Adrenal gland (tissue), 12 donors: ENCODE results near the gene MAPK4. TPM values are rescaled to one million over a fixed set of nuclear protein-coding genes. Genes with fewer than 3 reads are reported as not detected.

ENCODE experiments used
- DNase-seq, 7 donors: peaks; one replicate each; pipeline ENCODE4 v3.0.0-alpha.2; 2019 to 2020
- H3K27ac ChIP-seq, 5 donors: fragments of 200-600 bp; sonication (generic) in 4 of 5; 1 replicate in 3 of 5; 2 replicates in 2 of 5; pipeline versions ENCODE4 v1.5.1 to v1.8.0; 2016 to 2020; ENCODE audit warnings: mild to moderate bottlenecking in 1 of 5
- H3K27me3 ChIP-seq: fragments of 200-600 bp; 2 replicates; pipeline ENCODE4 v1.8.0; 2021
- H3K36me3 ChIP-seq, 2 donors: fragments of 200-600 bp; replicated peaks in 1 of 2; 1 replicate in 1 of 2; 2 replicates in 1 of 2; pipeline versions ENCODE4 v1.5.1 to v1.8.0; 2018 to 2022
- H3K4me1 ChIP-seq, 2 donors: fragments of 200-600 bp; replicated peaks in 1 of 2; 1 replicate in 1 of 2; 2 replicates in 1 of 2; pipeline versions ENCODE4 v1.5.1 to v1.8.0; 2018 to 2021
- H3K4me3 ChIP-seq, 4 donors: fragments of 200-600 bp; sonication (generic) in 3 of 4; one replicate each; pipeline ENCODE4 v1.5.1; 2016 to 2018
- H3K9me3 ChIP-seq, 3 donors: fragments of 200-600 bp; sonication (generic) in 1 of 3; replicated peaks in 1 of 3; 1 replicate in 2 of 3; 2 replicates in 1 of 3; pipeline versions ENCODE4 v1.5.1 to v1.8.0; 2016 to 2021
- POLR2A ChIP-seq, 2 donors: fragments of 450-650 bp; IDR thresholded peaks; one replicate each; pipeline ENCODE4 v1.6.1; 2017; ENCODE audit warnings: antibody characterized with exemption in 2 of 2, mild to moderate bottlenecking in 2 of 2, moderate library complexity in 1 of 2
- WGBS, 4 donors: extraction: QIAGEN DNeasy Blood & Tissue Kit in 2 of 4; methylation state at CpG; one replicate each; pipeline versions ENCODE4 v1.1.5 to v1.1.7; 2013 to 2017; 5-methylcytosine and 5-hydroxymethylcytosine counted together
- intact Hi-C, 2 donors: fragments of 100-400 bp; cut with DNase I; formaldehyde crosslinking; loops; one replicate each; pipeline versions ENCODE4 v1.14.1 to v1.15.0; 2022 to 2023
- polyA plus RNA-seq, 3 donors: library from polyadenylated mRNA; stranded (reverse); fragments of 200-250 nt in 2 of 3; fragments of 350-450 nt in 1 of 3; fragmentation: Illumina TruSeq in 1 of 3; extraction: RNeasy Lipid Tissue Mini Kit (QIAGEN cat#74804) in 1 of 3; gene quantifications; one replicate each; pipeline ENCODE4 v1.2.3, GENCODE V29; 2013 to 2014
- total RNA-seq, 9 donors: library from RNA; depleted of rRNA in 4 of 9; stranded (reverse); fragments of >200 nt in 4 of 9; fragments of 120-200 nt in 1 of 9; fragmentation: NEBNext Ultra II Directional in 1 of 9; extraction: Animal tissue kit (Norgen Biotek cat#: 25700) in 1 of 9; gene quantifications; one replicate each; pipeline versions ENCODE4 v1.1.0 to v1.2.4, GENCODE V29; 2013 to 2023
- TF ChIP-seq, protein P1 (sequence below), 6 experiments: fragments of 450-650 bp in 4 of 6; fragments of 200-600 bp in 2 of 6; sonication (generic) in 1 of 6; IDR thresholded peaks; 1 replicate in 5 of 6; 2 replicates in 1 of 6; pipeline versions ENCODE4 v1.5.1 to v1.8.0; 2016 to 2021; ENCODE audit warnings: antibody characterized with exemption in 6 of 6, mild to moderate bottlenecking in 2 of 6, moderate library complexity in 1 of 6
- donor health status: healthy with polysubstance abuse.
- donor health status: Bipolar disorder and iron deficiency.
- donor health status: DM: yes; HTN: yes; CAD: no.
- donor health status: DM: no; HTN: no; CAD: no.
- donor health status: DM: no; HTN: no; CAD: no.
- donor health status: DM: yes; HTN: yes; CAD: no.

Gene MAPK4
- total and polyA plus RNA-seq, 12 donors = 16.3 to 231 (median 33.9) TPM

DNA sequence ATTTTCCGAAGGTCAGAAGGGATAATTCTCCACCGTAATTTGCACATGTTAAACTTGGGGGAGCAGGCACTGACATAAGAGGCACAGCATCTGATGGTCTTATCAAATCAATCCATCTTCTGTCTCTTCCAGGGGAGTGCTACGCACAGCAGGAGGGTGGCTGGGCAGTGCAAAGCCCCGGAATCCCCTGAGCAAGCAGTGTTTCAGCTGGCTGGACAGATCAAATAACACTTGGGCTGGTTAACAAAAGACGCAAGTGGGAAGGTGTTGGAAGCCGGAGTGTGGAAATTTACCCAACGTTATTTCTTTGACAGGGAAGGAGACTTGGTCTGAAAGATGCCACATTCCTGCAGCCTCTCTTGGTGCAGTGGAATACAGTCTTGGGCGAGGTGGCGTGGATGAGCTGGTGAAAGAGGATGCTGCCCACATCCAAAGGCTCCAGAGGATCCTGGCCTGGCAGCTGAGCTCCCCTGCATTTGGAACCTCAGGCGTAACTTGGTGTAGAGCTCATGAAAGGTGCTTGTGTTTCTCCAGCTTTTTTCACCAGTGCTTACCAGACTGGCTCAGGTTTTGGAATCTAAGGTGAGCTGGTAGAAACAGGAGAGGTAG, 103.0 kb downstream of the MAPK4 start:
- Histone ChIP-seq H3K27me3 (no peaks in the 10 kb centered on the region), H3K36me3 (no peaks in the 10 kb centered on the region), H3K4me1 (peaks cover 9 to 12% of the 10 kb centered on the region in 2 donors), H3K27ac (no peak overlapping the region), H3K4me3 (no peak overlapping the region), H3K9me3 (no peaks in the 10 kb centered on the region)
- 65 to 84% (median 71%) methylated on average over 10 of the region's 10 CpGs for WGBS, 4 donors
- peak in 1 of 7 donors; percentile 27 for DNase-seq
- TF ChIP-seq, protein P1, sequence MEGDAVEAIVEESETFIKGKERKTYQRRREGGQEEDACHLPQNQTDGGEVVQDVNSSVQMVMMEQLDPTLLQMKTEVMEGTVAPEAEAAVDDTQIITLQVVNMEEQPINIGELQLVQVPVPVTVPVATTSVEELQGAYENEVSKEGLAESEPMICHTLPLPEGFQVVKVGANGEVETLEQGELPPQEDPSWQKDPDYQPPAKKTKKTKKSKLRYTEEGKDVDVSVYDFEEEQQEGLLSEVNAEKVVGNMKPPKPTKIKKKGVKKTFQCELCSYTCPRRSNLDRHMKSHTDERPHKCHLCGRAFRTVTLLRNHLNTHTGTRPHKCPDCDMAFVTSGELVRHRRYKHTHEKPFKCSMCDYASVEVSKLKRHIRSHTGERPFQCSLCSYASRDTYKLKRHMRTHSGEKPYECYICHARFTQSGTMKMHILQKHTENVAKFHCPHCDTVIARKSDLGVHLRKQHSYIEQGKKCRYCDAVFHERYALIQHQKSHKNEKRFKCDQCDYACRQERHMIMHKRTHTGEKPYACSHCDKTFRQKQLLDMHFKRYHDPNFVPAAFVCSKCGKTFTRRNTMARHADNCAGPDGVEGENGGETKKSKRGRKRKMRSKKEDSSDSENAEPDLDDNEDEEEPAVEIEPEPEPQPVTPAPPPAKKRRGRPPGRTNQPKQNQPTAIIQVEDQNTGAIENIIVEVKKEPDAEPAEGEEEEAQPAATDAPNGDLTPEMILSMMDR (IDR thresholded peaks at IDR 0.05) = no peak
- no peak for TF ChIP-seq POLR2A (IDR thresholded peaks at IDR 0.05)
- intact Hi-C loops = no loop called here

DNA sequence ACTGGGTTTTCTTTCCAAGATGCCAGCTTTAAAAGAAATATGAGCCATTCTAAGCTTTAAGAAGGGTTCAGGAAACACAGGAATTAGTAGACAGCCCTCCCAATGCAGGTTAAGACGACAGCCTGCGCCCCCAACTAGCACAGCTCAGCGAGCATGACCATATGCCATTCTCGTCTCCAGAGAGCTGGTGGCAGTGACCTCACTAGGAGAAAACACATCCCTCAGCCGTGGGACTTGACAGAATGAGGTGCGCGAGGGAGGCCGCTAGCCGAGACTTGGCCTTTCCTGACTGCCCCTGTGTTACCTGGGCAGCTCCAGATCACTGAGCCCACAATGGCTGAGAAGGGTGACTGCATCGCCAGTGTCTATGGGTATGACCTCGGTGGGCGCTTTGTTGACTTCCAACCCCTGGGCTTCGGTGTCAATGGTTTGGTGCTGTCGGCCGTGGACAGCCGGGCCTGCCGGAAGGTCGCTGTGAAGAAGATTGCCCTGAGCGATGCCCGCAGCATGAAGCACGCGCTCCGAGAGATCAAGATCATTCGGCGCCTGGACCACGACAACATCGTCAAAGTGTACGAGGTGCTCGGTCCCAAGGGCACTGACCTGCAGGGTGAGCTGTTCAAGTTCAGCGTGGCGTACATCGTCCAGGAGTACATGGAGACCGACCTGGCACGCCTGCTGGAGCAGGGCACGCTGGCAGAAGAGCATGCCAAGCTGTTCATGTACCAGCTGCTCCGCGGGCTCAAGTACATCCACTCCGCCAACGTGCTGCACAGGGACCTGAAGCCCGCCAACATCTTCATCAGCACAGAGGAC, 103.9 kb downstream of the MAPK4 start:
- DNase-seq = peak in 1 of 7 donors; percentile 48
- H3K9me3 ChIP-seq = no peaks in the 10 kb centered on the region
- no peak overlapping the region for H3K4me3 ChIP-seq
- no peak overlapping the region for H3K27ac ChIP-seq
- intact Hi-C loops = no loop called here
- TF ChIP-seq POLR2A (IDR thresholded peaks at IDR 0.05) = no peak
- TF ChIP-seq, protein P1 (IDR thresholded peaks at IDR 0.05) = no peak
- no peaks in the 10 kb centered on the region for H3K27me3 ChIP-seq
- peaks cover 9 to 12% of the 10 kb centered on the region in 2 donors for H3K4me1 ChIP-seq
- no peaks in the 10 kb centered on the region for H3K36me3 ChIP-seq
- WGBS, 4 donors = 93 to 96% (median 94%) methylated on average over 7 to 40 of the region's 40 CpGs

DNA sequence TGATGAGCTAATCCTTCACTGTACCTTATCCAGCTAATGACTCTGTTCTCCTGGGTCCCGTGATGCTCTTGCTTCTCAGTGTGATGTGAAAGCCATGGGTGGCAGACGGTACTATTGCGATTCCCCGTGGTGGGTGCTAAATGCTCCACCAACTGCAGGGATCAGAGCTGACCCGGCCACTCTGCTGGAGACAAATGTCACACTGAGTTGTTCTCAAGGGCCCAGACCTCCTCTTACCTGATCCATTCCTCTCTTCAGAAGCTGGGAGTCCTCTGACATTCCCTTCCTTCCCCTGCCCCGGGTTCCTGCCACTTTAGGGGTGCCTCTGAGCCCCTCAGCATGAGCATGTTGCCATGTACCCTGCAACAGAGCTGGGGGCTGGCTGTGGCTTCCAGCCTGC, 105.1 kb downstream of the MAPK4 start:
- WGBS, 4 donors = 66 to 90% (median 80%) methylated on average over 2 to 6 of the region's 6 CpGs
- Histone ChIP-seq H3K9me3 (no peaks in the 10 kb centered on the region), H3K27ac (peak overlapping the region in 1 of 5 donors; percentile 36), H3K27me3 (no peaks in the 10 kb centered on the region), H3K4me1 (peaks cover 9 to 12% of the 10 kb centered on the region in 2 donors), H3K4me3 (no peak overlapping the region), H3K36me3 (no peaks in the 10 kb centered on the region)
- TF ChIP-seq, protein P1 (IDR thresholded peaks at IDR 0.05) = no peak
- TF ChIP-seq POLR2A (IDR thresholded peaks at IDR 0.05) = no peak
- DNase-seq = peak in 1 of 7 donors; percentile 37
- intact Hi-C loops = no loop called here

DNA sequence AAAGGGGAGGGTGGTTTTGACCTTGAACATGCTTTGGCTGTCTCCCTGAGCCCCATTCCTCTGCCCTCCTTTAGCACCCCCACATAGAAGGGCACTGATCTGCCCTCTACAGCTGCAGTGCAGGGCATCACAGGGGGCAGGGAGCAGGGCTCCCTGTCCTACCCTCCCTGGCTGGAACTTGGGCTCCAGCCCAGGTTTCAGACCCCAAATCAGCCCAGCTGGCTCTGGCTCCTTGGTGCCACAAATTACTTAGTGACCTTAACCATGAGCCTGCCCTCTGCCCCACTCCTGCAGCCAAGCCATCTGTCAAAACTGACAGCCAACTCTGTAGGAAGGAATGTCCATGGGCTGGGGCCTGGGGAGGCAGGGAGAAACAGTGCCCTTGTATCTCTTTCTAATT, 105.6 kb downstream of the MAPK4 start:
- H3K4me1 ChIP-seq = peaks cover 9 to 12% of the 10 kb centered on the region in 2 donors
- peak in 6 of 7 donors; percentile 39 to 73 (median 58) for DNase-seq
- H3K27me3 ChIP-seq = no peaks in the 10 kb centered on the region
- no peaks in the 10 kb centered on the region for H3K36me3 ChIP-seq
- TF ChIP-seq, protein P1 (IDR thresholded peaks at IDR 0.05) = no peak
- TF ChIP-seq POLR2A (IDR thresholded peaks at IDR 0.05) = no peak
- no peaks in the 10 kb centered on the region for H3K9me3 ChIP-seq
- H3K27ac ChIP-seq = peak overlapping the region in 1 of 5 donors; percentile 36
- intact Hi-C loops = no loop called here
- no peak overlapping the region for H3K4me3 ChIP-seq
